ENCODE data around the gene JAML. TPM values are rescaled to one million over a fixed set of nuclear protein-coding genes. Genes with fewer than 3 reads are reported as not detected.

The JAML gene
- total RNA-seq, 1 donor from 2014 or later = 17.2 TPM

GRCh38 chr11:118219244-118219643 is 5.6 kb downstream of the JAML start:
- DNase-seq (ENCODE audit: extremely low spot score in 2 of 2) = no peak
- intact Hi-C loops (cut with DNase I) = no loop called here
- H3K9me3 ChIP-seq = no peaks in the 10 kb centered on the region
- H3K27ac ChIP-seq = no peak overlapping the region
- no peaks in the 10 kb centered on the region for H3K36me3 ChIP-seq
- no peak overlapping the region for H3K4me3 ChIP-seq
- no peaks in the 10 kb centered on the region for H3K4me1 ChIP-seq
- TF ChIP-seq POLR2AphosphoS5 (IDR thresholded peaks at IDR 0.05; ENCODE audit: insufficient read depth in 1 of 2, low read depth in 1 of 2) = no peak
- no peaks in the 10 kb centered on the region for H3K27me3 ChIP-seq

DNA sequence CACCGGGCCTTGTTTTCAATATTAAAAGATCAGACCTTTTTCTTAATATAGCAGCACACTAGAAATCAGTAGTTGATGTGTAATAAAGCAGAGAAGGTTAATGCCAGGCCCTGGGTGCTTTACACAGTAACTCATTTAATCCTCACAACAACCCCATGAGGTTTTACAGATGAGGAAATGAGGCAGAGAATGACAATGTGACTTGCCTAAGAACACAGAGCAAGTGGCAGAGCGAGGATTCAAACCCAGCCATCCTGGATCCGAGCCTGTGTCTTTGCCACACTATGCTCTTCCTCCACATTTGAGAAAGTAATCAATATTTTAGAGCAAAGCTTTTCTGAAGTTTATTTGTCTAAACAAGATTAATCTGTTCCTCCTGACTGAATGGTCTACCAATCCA is 7.2 kb downstream of the JAML start:
- intact Hi-C loops (cut with DNase I) = no loop called here
- Histone ChIP-seq H3K4me1 (no peaks in the 10 kb centered on the region), H3K27me3 (no peaks in the 10 kb centered on the region), H3K9me3 (no peaks in the 10 kb centered on the region), H3K4me3 (no peak overlapping the region), H3K27ac (no peak overlapping the region), H3K36me3 (no peaks in the 10 kb centered on the region)
- DNase-seq (ENCODE audit: extremely low spot score in 2 of 2) = no peak
- no peak for TF ChIP-seq POLR2A (IDR thresholded peaks at IDR 0.05)
- TF ChIP-seq, protein P1, sequence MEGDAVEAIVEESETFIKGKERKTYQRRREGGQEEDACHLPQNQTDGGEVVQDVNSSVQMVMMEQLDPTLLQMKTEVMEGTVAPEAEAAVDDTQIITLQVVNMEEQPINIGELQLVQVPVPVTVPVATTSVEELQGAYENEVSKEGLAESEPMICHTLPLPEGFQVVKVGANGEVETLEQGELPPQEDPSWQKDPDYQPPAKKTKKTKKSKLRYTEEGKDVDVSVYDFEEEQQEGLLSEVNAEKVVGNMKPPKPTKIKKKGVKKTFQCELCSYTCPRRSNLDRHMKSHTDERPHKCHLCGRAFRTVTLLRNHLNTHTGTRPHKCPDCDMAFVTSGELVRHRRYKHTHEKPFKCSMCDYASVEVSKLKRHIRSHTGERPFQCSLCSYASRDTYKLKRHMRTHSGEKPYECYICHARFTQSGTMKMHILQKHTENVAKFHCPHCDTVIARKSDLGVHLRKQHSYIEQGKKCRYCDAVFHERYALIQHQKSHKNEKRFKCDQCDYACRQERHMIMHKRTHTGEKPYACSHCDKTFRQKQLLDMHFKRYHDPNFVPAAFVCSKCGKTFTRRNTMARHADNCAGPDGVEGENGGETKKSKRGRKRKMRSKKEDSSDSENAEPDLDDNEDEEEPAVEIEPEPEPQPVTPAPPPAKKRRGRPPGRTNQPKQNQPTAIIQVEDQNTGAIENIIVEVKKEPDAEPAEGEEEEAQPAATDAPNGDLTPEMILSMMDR (IDR thresholded peaks at IDR 0.05) = no peak
- TF ChIP-seq POLR2AphosphoS5 (IDR thresholded peaks at IDR 0.05; ENCODE audit: insufficient read depth in 1 of 2, low read depth in 1 of 2) = no peak

- no peak for TF ChIP-seq POLR2A (IDR thresholded peaks at IDR 0.05)
- TF ChIP-seq, protein P1 (IDR thresholded peaks at IDR 0.05) = no peak
- no peak for TF ChIP-seq POLR2AphosphoS5 (IDR thresholded peaks at IDR 0.05; ENCODE audit: insufficient read depth in 1 of 2, low read depth in 1 of 2)
- no peaks in the 10 kb centered on the region for H3K36me3 ChIP-seq
- no peaks in the 10 kb centered on the region for H3K9me3 ChIP-seq
- H3K27me3 ChIP-seq = no peaks in the 10 kb centered on the region
- H3K4me3 ChIP-seq = no peak overlapping the region
- no peaks in the 10 kb centered on the region for H3K4me1 ChIP-seq
- H3K27ac ChIP-seq = no peak overlapping the region
- intact Hi-C loops (cut with DNase I) = no loop called here
- DNase-seq (ENCODE audit: extremely low spot score in 2 of 2) = no peak
Measured at GRCh38 chr11:118216621-118217481, 8.0 kb downstream of the JAML start.

GRCh38 chr11:118215765-118216164 is 9.0 kb downstream of the JAML start:
- Histone ChIP-seq H3K4me1 (no peaks in the 10 kb centered on the region), H3K27ac (no peak overlapping the region), H3K27me3 (no peaks in the 10 kb centered on the region), H3K4me3 (no peak overlapping the region), H3K9me3 (no peaks in the 10 kb centered on the region), H3K36me3 (no peaks in the 10 kb centered on the region)
- intact Hi-C loops (cut with DNase I) = no loop called here
- no peak for DNase-seq (ENCODE audit: extremely low spot score in 2 of 2)
- TF ChIP-seq, protein P1 (IDR thresholded peaks at IDR 0.05) = no peak
- TF ChIP-seq POLR2AphosphoS5 (IDR thresholded peaks at IDR 0.05; ENCODE audit: insufficient read depth in 1 of 2, low read depth in 1 of 2) (no peak), POLR2A (IDR thresholded peaks at IDR 0.05) (no peak)

GRCh38 chr11:118215262-118215661 is 9.5 kb downstream of the JAML start:
- TF ChIP-seq, protein P1 (IDR thresholded peaks at IDR 0.05) = no peak
- TF ChIP-seq POLR2AphosphoS5 (IDR thresholded peaks at IDR 0.05; ENCODE audit: insufficient read depth in 1 of 2, low read depth in 1 of 2) (no peak), POLR2A (IDR thresholded peaks at IDR 0.05) (no peak)
- Histone ChIP-seq H3K9me3 (no peaks in the 10 kb centered on the region), H3K36me3 (no peaks in the 10 kb centered on the region), H3K4me1 (no peaks in the 10 kb centered on the region), H3K4me3 (no peak overlapping the region), H3K27ac (no peak overlapping the region), H3K27me3 (no peaks in the 10 kb centered on the region)
- no peak for DNase-seq (ENCODE audit: extremely low spot score in 2 of 2)
- intact Hi-C loops (cut with DNase I) = no loop called here

All from vagina (tissue), 2 donors.